HEK293 (cell line): Measurements from ENCODE around the gene AAK1.

Experiments used
- CTCF ChIA-PET: fragments of 350-600 bp; formaldehyde crosslinking; extraction: SDS; loops from one replicate; lab custom pipeline; 2021; ENCODE audit warnings: antibody characterized with exemption; lab: Yijun Ruan, JAX
- POLR2A ChIA-PET: fragments of 300-600 bp; formaldehyde crosslinking; extraction: SDS; loops from one replicate; lab custom pipeline; 2020; ENCODE audit warnings: antibody characterized with exemption, inconsistent platforms; lab: Yijun Ruan, JAX
- H3K27ac ChIP-seq: fragments of 200-500 bp; sonication (Bioruptor generic); 2 replicates; pipeline ENCODE4 v1.5.1; 2014; ENCODE audit warnings: low read depth, low read length, control low read depth, inconsistent platforms; ENCODE audit errors: extremely low read depth
- H3K36me3 ChIP-seq, 2 experiments: fragments of 200-500 bp in 1 of 2; sonication (Bioruptor generic) in 1 of 2; 1 replicate in 1 of 2; 2 replicates in 1 of 2; pipeline ENCODE4 v1.5.1; 2014 to 2017; ENCODE audit warnings: inconsistent platforms in 2 of 2, low read length in 2 of 2; ENCODE audit not compliant: control insufficient read depth in 2 of 2, insufficient read depth in 1 of 2
- H3K4me1 ChIP-seq: fragments of 200-500 bp; sonication (Bioruptor generic); 2 replicates; pipeline ENCODE4 v1.5.1; 2014; ENCODE audit warnings: mild to moderate bottlenecking, low read length, inconsistent platforms; ENCODE audit not compliant: control insufficient read depth, insufficient read depth
- H3K4me3 ChIP-seq: 2 replicates; pipeline ENCODE4 v1.5.1; 2011; ENCODE audit warnings: low read depth, mild to moderate bottlenecking, control low read depth, low read length, moderate library complexity
- H3K9me3 ChIP-seq: fragments of 200-500 bp; sonication (Bioruptor generic); 2 replicates; pipeline ENCODE4 v1.5.1; 2014; ENCODE audit warnings: low read depth, low read length, inconsistent platforms; ENCODE audit not compliant: control insufficient read depth, insufficient read depth
- BCL11A ChIP-seq: fragments of 450-650 bp; formaldehyde crosslinking; IDR thresholded peaks from 2 replicates; pipeline ENCODE4 v1.5.1; 2016; ENCODE audit warnings: low read depth, missing biosample characterization, missing genetic modification characterization
- BCL6B ChIP-seq: fragments of 450-650 bp; formaldehyde crosslinking; IDR thresholded peaks from 2 replicates; pipeline ENCODE4 v1.5.1; 2017; ENCODE audit warnings: missing biosample characterization, missing genetic modification characterization
- IKZF3 ChIP-seq: fragments of 450-650 bp; IDR thresholded peaks from 2 replicates; pipeline ENCODE4 v1.5.0; 2018; ENCODE audit warnings: missing biosample characterization, mild to moderate bottlenecking, missing genetic modification characterization, moderate library complexity
- REPIN1 ChIP-seq: fragments of 450-650 bp; formaldehyde crosslinking; IDR thresholded peaks from 2 replicates; pipeline ENCODE4 v1.5.1; 2017; ENCODE audit warnings: missing biosample characterization, missing genetic modification characterization, low read depth
- REST ChIP-seq: fragments of 450-650 bp; formaldehyde crosslinking; IDR thresholded peaks from 2 replicates; pipeline ENCODE4 v1.5.1; 2016; ENCODE audit warnings: missing biosample characterization, missing genetic modification characterization
- SCRT2 ChIP-seq: fragments of 450-650 bp; formaldehyde crosslinking; IDR thresholded peaks from 2 replicates; pipeline ENCODE4 v1.5.1; 2016; ENCODE audit warnings: missing biosample characterization, missing genetic modification characterization
- YY2 ChIP-seq: fragments of 450-650 bp; formaldehyde crosslinking; IDR thresholded peaks from 2 replicates; pipeline ENCODE4 v1.5.1; 2016; ENCODE audit warnings: missing biosample characterization, missing genetic modification characterization
- ZFP41 ChIP-seq: fragments of 450-650 bp; formaldehyde crosslinking; IDR thresholded peaks from 2 replicates; pipeline ENCODE4 v1.5.1; 2016; ENCODE audit warnings: missing biosample characterization, missing genetic modification characterization, borderline replicate concordance
- ZNF112 ChIP-seq: fragments of 450-650 bp; formaldehyde crosslinking; IDR thresholded peaks from 2 replicates; pipeline ENCODE4 v1.5.0; 2017; ENCODE audit warnings: missing biosample characterization, missing genetic modification characterization
- ZNF473 ChIP-seq: fragments of 450-650 bp; formaldehyde crosslinking; IDR thresholded peaks from 2 replicates; pipeline ENCODE4 v1.5.1; 2017; ENCODE audit warnings: missing biosample characterization, missing genetic modification characterization
- ZNF707 ChIP-seq: fragments of 450-650 bp; formaldehyde crosslinking; IDR thresholded peaks from 2 replicates; pipeline ENCODE4 v1.5.1; 2016; ENCODE audit warnings: missing biosample characterization, missing genetic modification characterization
- ZNF768 ChIP-seq: fragments of 450-650 bp; formaldehyde crosslinking; IDR thresholded peaks from 2 replicates; pipeline ENCODE4 v1.5.1; 2018; ENCODE audit warnings: missing biosample characterization, mild to moderate bottlenecking, missing genetic modification characterization
- TF ChIP-seq, protein P1 (sequence below): fragments of 450-650 bp; formaldehyde crosslinking; IDR thresholded peaks from 2 replicates; pipeline ENCODE4 v1.5.1; 2016; ENCODE audit warnings: missing biosample characterization, missing genetic modification characterization

The AAK1 gene

GRCh38 chr2:69686813-69687212 is 43.3 kb upstream of the AAK1 start:
- H3K9me3 ChIP-seq = no peaks in the 10 kb centered on the region
- TF ChIP-seq BCL11A (no peak), YY2 (tag by site-specific recombination) (no peak), ZFP41 (tag by site-specific recombination) (no peak), IKZF3 (tag by site-specific recombination) (no peak), ZNF768 (tag by site-specific recombination) (no peak), ZNF473 (no peak), BCL6B (no peak), REPIN1 (no peak)
- TF ChIP-seq, protein P1, sequence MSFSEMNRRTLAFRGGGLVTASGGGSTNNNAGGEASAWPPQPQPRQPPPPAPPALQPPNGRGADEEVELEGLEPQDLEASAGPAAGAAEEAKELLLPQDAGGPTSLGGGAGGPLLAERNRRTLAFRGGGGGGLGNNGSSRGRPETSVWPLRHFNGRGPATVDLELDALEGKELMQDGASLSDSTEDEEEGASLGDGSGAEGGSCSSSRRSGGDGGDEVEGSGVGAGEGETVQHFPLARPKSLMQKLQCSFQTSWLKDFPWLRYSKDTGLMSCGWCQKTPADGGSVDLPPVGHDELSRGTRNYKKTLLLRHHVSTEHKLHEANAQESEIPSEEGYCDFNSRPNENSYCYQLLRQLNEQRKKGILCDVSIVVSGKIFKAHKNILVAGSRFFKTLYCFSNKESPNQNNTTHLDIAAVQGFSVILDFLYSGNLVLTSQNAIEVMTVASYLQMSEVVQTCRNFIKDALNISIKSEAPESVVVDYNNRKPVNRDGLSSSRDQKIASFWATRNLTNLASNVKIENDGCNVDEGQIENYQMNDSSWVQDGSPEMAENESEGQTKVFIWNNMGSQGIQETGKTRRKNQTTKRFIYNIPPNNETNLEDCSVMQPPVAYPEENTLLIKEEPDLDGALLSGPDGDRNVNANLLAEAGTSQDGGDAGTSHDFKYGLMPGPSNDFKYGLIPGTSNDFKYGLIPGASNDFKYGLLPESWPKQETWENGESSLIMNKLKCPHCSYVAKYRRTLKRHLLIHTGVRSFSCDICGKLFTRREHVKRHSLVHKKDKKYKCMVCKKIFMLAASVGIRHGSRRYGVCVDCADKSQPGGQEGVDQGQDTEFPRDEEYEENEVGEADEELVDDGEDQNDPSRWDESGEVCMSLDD (tag by site-specific recombination) = no peak
- H3K4me1 ChIP-seq = 0 out of 2 replicates have a peak, but pooled peaks cover 4% of the 10 kb centered on the region
- POLR2A ChIA-PET = interaction anchor here (0.6 to 1.3 kb wide), 2 partner anchors 42 to 607 kb away, joined by 3 to 4 read pairs; partner anchors contain the start of gene SNRPG
- no peak overlapping the region for H3K27ac ChIP-seq
- CTCF ChIA-PET = no interaction called here
- H3K36me3 ChIP-seq = no peaks in the 10 kb centered on the region
- H3K4me3 ChIP-seq = no peak overlapping the region

DNA sequence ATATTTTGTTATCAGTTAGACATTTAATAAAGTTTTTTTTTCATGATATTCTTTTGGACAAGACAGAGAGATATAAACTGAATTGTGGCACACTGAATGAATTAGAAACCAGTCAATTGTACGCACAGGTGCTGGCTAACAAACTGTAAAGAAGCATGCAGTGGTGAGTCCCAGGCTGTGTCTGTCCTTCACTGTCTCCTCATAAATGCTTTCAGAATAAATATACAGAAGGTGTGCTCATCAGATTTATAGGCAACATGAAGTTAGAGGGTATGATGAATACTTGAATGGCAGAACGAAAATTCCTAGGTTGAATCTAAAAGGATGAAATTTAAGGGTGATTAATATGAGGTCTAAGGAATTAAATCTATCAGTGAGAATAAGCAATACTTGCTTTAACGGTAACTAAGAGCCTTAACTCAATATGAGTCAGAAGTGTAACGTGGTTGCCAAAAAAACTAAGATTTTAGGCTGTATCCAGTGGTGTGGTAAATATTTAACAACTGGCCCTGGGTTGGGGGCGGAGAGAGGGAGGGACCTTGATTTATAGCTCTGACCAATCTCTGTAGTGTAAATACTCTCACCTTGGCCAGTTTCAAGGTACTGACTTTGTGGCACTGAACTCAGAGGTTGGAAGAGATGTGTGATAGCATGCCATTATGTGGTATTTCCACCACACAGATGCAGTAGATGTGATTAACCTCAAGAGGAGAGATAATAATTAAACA is 41.9 kb upstream of the AAK1 start:
- Histone ChIP-seq H3K36me3 (no peaks in the 10 kb centered on the region), H3K27ac (no peak overlapping the region)
- CTCF ChIA-PET = interaction anchor here (0.6 to 0.7 kb wide), 2 partner anchors 11 to 1090 kb away, joined by 3 to 4 read pairs; no protein-coding TSS in a partner anchor

More for the DNA sequence above, 41.9 kb upstream of the AAK1 start:
- Histone ChIP-seq H3K9me3 (no peaks in the 10 kb centered on the region), H3K4me3 (no peak overlapping the region), H3K4me1 (0 out of 2 replicates have a peak, but pooled peaks cover 4% of the 10 kb centered on the region)
- TF ChIP-seq REST (tag by site-specific recombination) = no peak
- peak; percentile 58 for TF ChIP-seq ZNF112 (tag by site-specific recombination)
- TF ChIP-seq SCRT2 (tag by site-specific recombination) = no peak
- TF ChIP-seq ZNF707 (tag by site-specific recombination) = no peak
- TF ChIP-seq, all 188 proteins: peak for 1
- POLR2A ChIA-PET = no interaction called here
